HG03521 (cell line): ENCODE results near the gene CCNY.
"Not testable (repeated sequence)": the region's sequence is repeated elsewhere in the genome, so short reads cannot be mapped to it uniquely, and the experiment has no call there.

Source experiments
- ATAC-seq: cut with Tn5 transposase; IDR thresholded peaks from one replicate; pipeline ENCODE4 v1.9.1; 2021; ENCODE audit warnings: mild to moderate bottlenecking, moderate library complexity; ENCODE audit not compliant: unreplicated experiment

Gene CCNY

GRCh38 chr10:35507519-35508109, 171.3 kb downstream of the CCNY start:
- no peak for ATAC-seq

- ATAC-seq = no peak
Observed at GRCh38 chr10:35508647-35509046, 172.3 kb downstream of the CCNY start.

GRCh38 chr10:35510891-35511290, 174.6 kb downstream of the CCNY start:
- no peak for ATAC-seq

GRCh38 chr10:35511647-35512046, 175.3 kb downstream of the CCNY start:
- ATAC-seq = no peak

DNA sequence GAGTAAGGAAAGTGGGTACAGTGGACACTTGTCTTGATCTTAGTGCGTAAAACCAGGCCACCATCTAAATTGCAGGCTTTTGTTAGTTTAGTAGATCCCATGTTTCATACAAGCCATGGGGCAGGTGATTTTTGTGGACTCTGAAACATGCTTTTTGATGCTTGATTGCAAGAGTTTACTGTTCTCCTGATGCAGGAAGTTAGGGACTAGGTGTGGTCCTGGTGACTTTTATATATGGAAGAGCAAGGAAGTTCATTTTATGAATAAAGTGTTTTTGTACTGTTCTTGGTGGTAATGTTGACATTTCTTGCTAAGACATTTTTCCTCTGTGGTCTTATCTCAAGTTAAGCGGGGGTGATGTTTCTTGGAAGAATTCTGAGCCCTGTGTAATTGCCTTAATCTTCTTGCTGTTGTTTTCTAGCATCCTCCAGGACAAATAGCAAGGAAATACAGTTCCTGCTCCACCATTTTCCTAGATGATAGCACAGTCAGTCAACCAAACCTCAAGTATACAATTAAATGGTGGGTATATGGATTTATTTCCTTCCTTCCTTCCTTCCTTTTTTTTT, 179.9 kb downstream of the CCNY start:
- ATAC-seq = no peak

- no peak for ATAC-seq
Observed at GRCh38 chr10:35517431-35518181, 181.3 kb downstream of the CCNY start.

GRCh38 chr10:35518187-35518586, 181.9 kb downstream of the CCNY start:
- ATAC-seq = not testable (repeated sequence)

- ATAC-seq = no peak
Observed at GRCh38 chr10:35520996-35521395, 184.7 kb downstream of the CCNY start.

- ATAC-seq = no peak
Observed at GRCh38 chr10:35523670-35524225, 187.4 kb downstream of the CCNY start.

DNA sequence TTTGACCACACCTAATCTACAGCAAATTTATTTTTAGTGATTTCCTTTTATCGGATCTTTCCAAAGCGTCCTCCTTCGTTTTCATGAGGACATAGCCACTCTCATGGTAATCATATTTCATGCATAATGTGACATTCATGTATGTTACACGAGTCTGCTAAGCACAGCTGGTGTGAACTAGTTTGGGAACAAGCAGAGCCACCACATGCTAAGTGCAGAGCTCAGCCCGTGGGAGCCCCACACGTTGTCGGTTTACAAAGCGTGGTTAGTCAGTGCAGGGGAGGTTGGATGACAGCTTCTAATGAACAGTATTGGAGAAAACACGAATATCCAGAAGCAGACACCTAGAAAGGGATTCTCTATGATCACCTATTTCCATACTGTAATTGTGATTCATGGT, 190.4 kb downstream of the CCNY start:
- ATAC-seq = no peak

GRCh38 chr10:35532141-35532540, 195.8 kb downstream of the CCNY start:
- ATAC-seq = no peak

GRCh38 chr10:35533565-35533964, 197.3 kb downstream of the CCNY start:
- ATAC-seq = no peak

DNA sequence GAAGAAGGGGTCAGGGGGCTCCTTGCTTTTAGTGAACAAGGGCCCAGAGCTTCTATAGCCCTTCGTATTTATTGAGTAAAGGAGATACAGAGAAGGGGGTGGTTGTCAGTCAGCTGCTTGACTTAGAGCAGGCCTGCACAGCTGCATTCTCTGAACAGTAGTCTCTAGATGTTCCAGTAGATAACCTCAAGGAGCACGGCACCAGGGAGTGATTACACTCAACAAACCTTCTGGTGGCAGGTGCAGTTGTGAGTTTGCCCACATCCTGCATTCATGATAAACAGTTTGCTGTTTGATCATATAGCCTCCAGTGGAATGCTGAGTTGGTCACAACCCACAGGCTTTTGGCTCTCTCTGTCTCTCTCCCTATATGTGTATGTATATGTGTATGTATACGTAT, 198.8 kb downstream of the CCNY start:
- ATAC-seq = no peak

- no peak for ATAC-seq
Observed at GRCh38 chr10:35536789-35537188, 200.5 kb downstream of the CCNY start.

DNA sequence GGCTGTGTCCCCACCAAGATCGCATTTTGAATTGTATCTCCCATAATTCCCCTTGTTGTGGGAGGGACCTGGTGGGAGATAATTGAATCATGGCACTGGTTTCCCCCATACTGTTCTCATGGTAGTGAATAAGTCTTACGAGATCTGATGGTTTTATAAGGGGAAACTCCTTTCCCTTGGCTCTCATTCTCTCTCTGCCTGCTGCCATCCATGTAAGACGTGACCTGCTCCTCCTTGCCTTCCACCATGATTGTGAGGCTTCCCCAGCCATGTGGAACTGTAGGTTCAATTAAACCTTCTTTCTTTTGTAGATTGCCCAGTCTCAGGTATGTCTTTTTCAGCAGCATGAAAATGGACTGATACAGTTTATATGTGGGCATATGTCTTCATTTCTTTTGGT, 201.6 kb downstream of the CCNY start:
- ATAC-seq = not testable (repeated sequence)

DNA sequence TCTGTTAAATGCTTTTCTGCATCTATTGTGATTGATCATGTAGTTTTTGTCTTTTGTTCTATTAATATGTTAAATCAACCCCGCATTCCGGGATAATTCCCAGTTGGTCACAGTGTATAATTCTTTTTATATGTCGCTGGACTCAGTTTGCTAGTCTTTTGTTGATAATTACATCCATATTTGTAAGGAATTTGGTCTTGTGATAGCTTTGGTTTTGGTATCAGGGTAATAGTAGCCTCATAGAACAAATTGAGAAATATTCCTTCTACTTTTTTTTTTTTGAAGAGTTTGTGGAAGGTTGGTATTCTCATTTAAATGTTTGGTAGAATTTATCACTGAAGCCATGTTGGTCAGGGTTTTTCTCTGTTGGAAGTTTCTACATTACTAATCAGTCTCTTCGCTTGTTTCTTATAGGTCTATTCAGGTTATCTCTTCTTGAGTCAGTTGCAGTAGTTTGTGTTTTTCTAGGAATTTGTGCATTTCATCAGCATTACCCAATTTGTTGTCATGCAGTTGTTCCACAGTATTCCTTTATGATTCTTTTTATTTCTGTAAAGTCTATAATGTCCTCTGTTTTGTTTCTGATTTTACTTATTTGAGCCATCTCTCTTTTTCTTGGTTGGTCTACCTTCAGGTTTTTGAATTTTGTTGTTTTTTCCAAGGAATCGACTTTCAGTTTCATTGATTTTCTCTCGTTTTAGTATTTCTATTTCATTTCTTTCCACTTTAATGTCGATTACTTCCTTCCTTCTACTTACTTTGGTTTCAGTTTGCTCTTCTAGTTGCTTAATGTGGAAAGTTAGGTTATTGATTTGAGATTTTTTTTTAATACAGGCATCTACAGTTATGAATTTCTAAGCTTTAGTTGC, 204.2 kb downstream of the CCNY start:
- ATAC-seq = no peak

DNA sequence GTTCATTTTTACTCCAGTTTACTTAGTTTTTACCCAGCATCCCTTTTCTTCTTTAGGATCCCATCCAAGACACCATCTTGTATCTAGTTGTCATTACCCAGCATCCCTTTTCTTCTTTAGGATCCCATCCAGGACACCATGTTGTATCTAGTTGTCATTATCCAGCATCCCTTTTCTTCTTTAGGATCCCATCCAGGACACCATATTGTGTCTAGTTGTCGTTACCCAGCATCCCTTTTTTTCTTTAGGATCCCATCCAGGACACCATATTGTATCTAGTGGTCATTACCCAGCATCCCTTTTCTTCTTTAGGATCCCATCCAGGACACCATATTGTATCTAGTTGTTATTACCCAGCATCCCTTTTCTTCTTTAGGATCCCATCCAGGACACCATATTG, 205.4 kb downstream of the CCNY start:
- ATAC-seq = no peak

GRCh38 chr10:35542303-35542702, 206.0 kb downstream of the CCNY start:
- ATAC-seq = no peak

DNA sequence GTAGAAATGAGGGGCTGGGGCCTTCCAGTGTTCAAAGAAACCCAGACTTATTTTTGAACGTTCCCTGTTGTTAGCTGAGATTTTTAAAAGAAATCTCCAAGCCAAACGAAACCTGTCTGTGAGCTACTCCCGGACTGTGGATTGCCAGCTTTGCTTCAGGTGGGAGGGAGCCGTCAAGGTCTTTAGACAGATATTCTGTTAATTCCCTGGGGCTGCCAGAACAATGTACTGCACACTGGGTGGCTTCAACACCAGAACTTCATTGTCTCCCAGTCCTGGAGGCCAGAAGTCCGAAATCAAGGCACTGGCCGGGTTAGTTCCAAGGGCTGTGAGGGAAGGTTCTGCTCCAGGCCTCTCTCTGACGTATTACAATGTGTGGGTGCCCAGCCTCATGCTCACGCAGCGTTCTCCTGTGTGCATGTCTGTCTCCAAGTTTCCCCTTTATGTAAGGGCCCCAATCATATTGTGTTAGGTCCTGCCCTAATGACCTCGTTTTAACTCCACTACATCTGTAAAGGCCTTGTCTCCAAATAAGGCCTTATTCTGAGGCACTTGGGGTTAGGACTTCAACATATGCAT, 208.9 kb downstream of the CCNY start:
- no peak for ATAC-seq

- no peak for ATAC-seq
Observed at GRCh38 chr10:35545878-35546590, 209.7 kb downstream of the CCNY start.
